AG04450 (cell line): ENCODE data around the gene COX6A2. TPM values are rescaled to one million over a fixed set of nuclear protein-coding genes. Genes with fewer than 3 reads are reported as not detected.
"Not testable (repeated sequence)": the region's sequence is repeated elsewhere in the genome, so short reads cannot be mapped to it uniquely, and the experiment has no call there.

Experiments used
- CTCF ChIA-PET: fragments of 300-600, 350-600 bp; formaldehyde crosslinking; extraction: SDS; loops from one replicate; lab custom pipeline; 2022; ENCODE audit warnings: antibody characterized with exemption, inconsistent platforms; lab: Charles Lee
- POLR2A ChIA-PET: fragments of 350-600 bp; formaldehyde crosslinking; extraction: SDS; loops from one replicate; lab custom pipeline; 2021; ENCODE audit warnings: antibody characterized with exemption, inconsistent platforms; lab: Yijun Ruan, JAX
- DNase-seq: peaks from one replicate; pipeline ENCODE4 v3.0.0-alpha.2; 2011; ENCODE audit warnings: low read depth, low spot score
- H3K27ac ChIP-seq: one replicate; pipeline ENCODE4 v1.5.1; 2012; ENCODE audit warnings: low read depth, low read length, control low read depth
- H3K27me3 ChIP-seq: one replicate; pipeline ENCODE4 v1.6.0; 2012; ENCODE audit warnings: low read length; ENCODE audit not compliant: control insufficient read depth, insufficient read depth
- H3K4me3 ChIP-seq: 2 replicates; pipeline ENCODE4 v1.5.1; 2011; ENCODE audit warnings: mild to moderate bottlenecking, low read depth, low read length, control low read depth
- H3K9me3 ChIP-seq: 2 replicates; pipeline ENCODE4 v1.5.1; 2012; ENCODE audit warnings: low read length; ENCODE audit not compliant: control insufficient read depth, insufficient read depth
- CTCF ChIP-seq: IDR thresholded peaks from 2 replicates; pipeline ENCODE4 v1.5.1; 2011; ENCODE audit warnings: low read depth, low read length, control low read depth, inconsistent platforms
- polyA plus RNA-seq: library from polyadenylated mRNA; depleted of rRNA; stranded (reverse); fragments of >200 nt; gene quantifications from 2 replicates; pipeline ENCODE4 v1.2.3, GENCODE V29; 2011

The COX6A2 gene
- polyA plus RNA-seq, 1 experiment: not detected

GRCh38 chr16:31441956-31442355 lies 13.8 kb upstream of the COX6A2 start:
- Histone ChIP-seq H3K4me3 (peak overlapping the region; percentile 77), H3K9me3 (peaks cover 3% of the 10 kb centered on the region; the same call in 1 of the 2 replicates), H3K27ac (no peak overlapping the region), H3K27me3 (no peaks in the 10 kb centered on the region)
- TF ChIP-seq CTCF: no peak
- ChIA-PET POLR2A (interaction anchor here (0.6 to 1.3 kb wide), 11 partner anchors 9 to 488 kb away, joined by 3 to 14 read pairs (median 3); partner anchors contain the start of genes FUS and PYCARD), CTCF (interaction anchor here (0.6 to 4.2 kb wide), 10 partner anchors 10 to 458 kb away, joined by 3 to 33 read pairs (median 4); partner anchors contain the start of genes ARMC5 and HSD3B7)
- no peak for DNase-seq

- ChIA-PET POLR2A (interaction anchor here (0.6 to 1.2 kb wide), 3 partner anchors 22 to 261 kb away, joined by 3 to 7 read pairs (median 5); partner anchors contain the start of gene FUS), CTCF (interaction anchor here (0.9 to 1.4 kb wide), 5 partner anchors 11 to 428 kb away, joined by 3 to 4 read pairs (median 3); no protein-coding TSS in a partner anchor)
- no peak for DNase-seq
- TF ChIP-seq CTCF: no peak
- Histone ChIP-seq H3K27me3 (peaks cover 2% of the 10 kb centered on the region), H3K9me3 (peaks cover 3% of the 10 kb centered on the region; the same call in 1 of the 2 replicates), H3K4me3 (no peak overlapping the region), H3K27ac (no peak overlapping the region)
These were observed 12.5 kb upstream of the COX6A2 start for GRCh38 chr16:31440516-31441184.

GRCh38 chr16:31439519-31439918 lies 11.4 kb upstream of the COX6A2 start:
- TF ChIP-seq CTCF: no peak
- H3K27ac ChIP-seq: no peak overlapping the region
- CTCF ChIA-PET: interaction anchor here (1.0 to 1.4 kb wide), 4 partner anchors 12 to 429 kb away, joined by 3 to 4 read pairs (median 3); no protein-coding TSS in a partner anchor
- no peak overlapping the region for H3K4me3 ChIP-seq
- DNase-seq: no peak
- POLR2A ChIA-PET: no interaction called here
- peaks cover 3% of the 10 kb centered on the region for H3K27me3 ChIP-seq
- H3K9me3 ChIP-seq: peaks cover 3% of the 10 kb centered on the region; the same call in 1 of the 2 replicates

GRCh38 chr16:31439023-31439422 lies 10.9 kb upstream of the COX6A2 start:
- H3K4me3 ChIP-seq, H3K27ac ChIP-seq, POLR2A ChIA-PET, H3K9me3 ChIP-seq, H3K27me3 ChIP-seq, DNase-seq: not testable (repeated sequence)
- CTCF ChIA-PET: interaction anchor here (0.6 kb wide), 1 partner anchor 11 kb away, joined by 4 read pairs; no protein-coding TSS in a partner anchor

GRCh38 chr16:31438414-31438813 lies 10.3 kb upstream of the COX6A2 start:
- CTCF ChIA-PET: interaction anchor here (0.6 kb wide), 1 partner anchor 12 kb away, joined by 4 read pairs; no protein-coding TSS in a partner anchor
- peaks cover 3% of the 10 kb centered on the region; the same call in 1 of the 2 replicates for H3K9me3 ChIP-seq
- POLR2A ChIA-PET: no interaction called here
- H3K27me3 ChIP-seq: peaks cover 3% of the 10 kb centered on the region
- DNase-seq: no peak
- no peak overlapping the region for H3K4me3 ChIP-seq
- H3K27ac ChIP-seq: no peak overlapping the region
- no peak for TF ChIP-seq CTCF
